Peyer's patch (tissue), 4 donors: Measurements from ENCODE around the gene SHKBP1.

Source experiments
- POLR2A ChIP-seq, 2 donors: fragments of 450-650 bp; IDR thresholded peaks; one replicate each; pipeline ENCODE4 v1.5.1; 2017; ENCODE audit warnings: antibody characterized with exemption in 2 of 2, mild to moderate bottlenecking in 2 of 2, moderate library complexity in 2 of 2
- TF ChIP-seq, protein P1 (sequence below), 6 experiments: fragments of 450-650 bp in 4 of 6; fragments of 200-600 bp in 2 of 6; sonication (generic) in 1 of 6; IDR thresholded peaks; one replicate each; pipeline ENCODE4 v1.5.1; 2017 to 2019; ENCODE audit warnings: antibody characterized with exemption in 6 of 6, mild to moderate bottlenecking in 3 of 6, moderate library complexity in 1 of 6

DNA sequence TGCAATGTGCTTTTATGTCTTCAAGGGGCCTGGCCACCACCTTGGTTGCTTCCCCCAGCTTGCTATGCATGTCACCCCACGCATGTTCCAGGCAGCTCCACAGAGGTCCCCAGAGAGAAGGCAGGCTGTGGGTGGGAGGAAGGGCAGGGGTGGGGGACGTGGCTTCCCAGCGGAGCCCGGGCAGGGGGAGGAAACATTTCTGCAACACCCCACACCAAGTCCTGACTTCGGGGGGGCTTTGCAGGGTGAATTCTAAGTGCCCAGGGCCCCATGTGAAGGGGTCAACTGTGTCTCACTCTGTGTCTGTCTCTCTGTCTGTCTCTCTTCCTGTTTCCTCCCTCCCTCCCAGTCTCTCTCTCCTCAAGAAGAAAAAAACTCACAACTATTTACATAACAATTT lies 64.1 kb downstream of the SHKBP1 start:
- TF ChIP-seq, protein P1, sequence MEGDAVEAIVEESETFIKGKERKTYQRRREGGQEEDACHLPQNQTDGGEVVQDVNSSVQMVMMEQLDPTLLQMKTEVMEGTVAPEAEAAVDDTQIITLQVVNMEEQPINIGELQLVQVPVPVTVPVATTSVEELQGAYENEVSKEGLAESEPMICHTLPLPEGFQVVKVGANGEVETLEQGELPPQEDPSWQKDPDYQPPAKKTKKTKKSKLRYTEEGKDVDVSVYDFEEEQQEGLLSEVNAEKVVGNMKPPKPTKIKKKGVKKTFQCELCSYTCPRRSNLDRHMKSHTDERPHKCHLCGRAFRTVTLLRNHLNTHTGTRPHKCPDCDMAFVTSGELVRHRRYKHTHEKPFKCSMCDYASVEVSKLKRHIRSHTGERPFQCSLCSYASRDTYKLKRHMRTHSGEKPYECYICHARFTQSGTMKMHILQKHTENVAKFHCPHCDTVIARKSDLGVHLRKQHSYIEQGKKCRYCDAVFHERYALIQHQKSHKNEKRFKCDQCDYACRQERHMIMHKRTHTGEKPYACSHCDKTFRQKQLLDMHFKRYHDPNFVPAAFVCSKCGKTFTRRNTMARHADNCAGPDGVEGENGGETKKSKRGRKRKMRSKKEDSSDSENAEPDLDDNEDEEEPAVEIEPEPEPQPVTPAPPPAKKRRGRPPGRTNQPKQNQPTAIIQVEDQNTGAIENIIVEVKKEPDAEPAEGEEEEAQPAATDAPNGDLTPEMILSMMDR (IDR thresholded peaks at IDR 0.05) = no peak
- TF ChIP-seq POLR2A (IDR thresholded peaks at IDR 0.05) = no peak
